Cardiac muscle cell (in vitro differentiated cells and primary cell): ENCODE results near the gene FOXO4. TPM values are rescaled to one million over a fixed set of nuclear protein-coding genes. Genes with fewer than 3 reads are reported as not detected.

ENCODE experiments used
- DNase-seq, 2 donors: peaks; one replicate each; pipeline versions ENCODE4 v3.0.0 to v3.0.0-alpha.2; 2010 to 2017; ENCODE audit warnings: low read depth in 1 of 2, low spot score in 1 of 2
- H3K27ac ChIP-seq: fragments of 200-600 bp; sonication (generic); 2 replicates; pipeline ENCODE4 v1.5.1; 2016
- H3K27me3 ChIP-seq: fragments of 200-600 bp; sonication (generic); 2 replicates; pipeline ENCODE4 v1.6.0; 2016; ENCODE audit warnings: control low read depth
- H3K36me3 ChIP-seq: fragments of 200-600 bp; sonication (generic); 2 replicates; pipeline ENCODE4 v1.5.1; 2016; ENCODE audit warnings: control low read depth
- H3K4me1 ChIP-seq: fragments of 200-600 bp; sonication (generic); 2 replicates; pipeline ENCODE4 v1.8.1; 2017; ENCODE audit warnings: low read depth, mild to moderate bottlenecking, mixed run types
- H3K4me3 ChIP-seq: fragments of 200-600 bp; sonication (generic); 2 replicates; pipeline ENCODE4 v1.5.1; 2016; ENCODE audit warnings: mild to moderate bottlenecking
- H3K9me3 ChIP-seq: fragments of 200-600 bp; sonication (generic); 2 replicates; pipeline ENCODE4 v1.5.1; 2017; ENCODE audit warnings: low read depth, mild to moderate bottlenecking, control low read depth
- polyA plus RNA-seq: library from polyadenylated mRNA; unstranded; fragments of >200 nt; fragmentation: Nextera tagmentation; extraction: Ambion mirVana; gene quantifications from 2 replicates; pipeline ENCODE4 v1.2.1, GENCODE V29; 2016
- total RNA-seq: library from RNA; depleted of rRNA; stranded (reverse); fragments of >200 nt; gene quantifications from 2 replicates; pipeline ENCODE4 v1.2.3, GENCODE V29; 2016
- TF ChIP-seq, protein P1 (sequence below): IDR thresholded peaks from 2 replicates; pipeline ENCODE4 v1.5.1; 2012; ENCODE audit warnings: low read depth, mild to moderate bottlenecking, low read length

The FOXO4 gene
- total and polyA plus RNA-seq, 2 experiments from 2014 or later, result 7.8 to 24.2 TPM

DNA sequence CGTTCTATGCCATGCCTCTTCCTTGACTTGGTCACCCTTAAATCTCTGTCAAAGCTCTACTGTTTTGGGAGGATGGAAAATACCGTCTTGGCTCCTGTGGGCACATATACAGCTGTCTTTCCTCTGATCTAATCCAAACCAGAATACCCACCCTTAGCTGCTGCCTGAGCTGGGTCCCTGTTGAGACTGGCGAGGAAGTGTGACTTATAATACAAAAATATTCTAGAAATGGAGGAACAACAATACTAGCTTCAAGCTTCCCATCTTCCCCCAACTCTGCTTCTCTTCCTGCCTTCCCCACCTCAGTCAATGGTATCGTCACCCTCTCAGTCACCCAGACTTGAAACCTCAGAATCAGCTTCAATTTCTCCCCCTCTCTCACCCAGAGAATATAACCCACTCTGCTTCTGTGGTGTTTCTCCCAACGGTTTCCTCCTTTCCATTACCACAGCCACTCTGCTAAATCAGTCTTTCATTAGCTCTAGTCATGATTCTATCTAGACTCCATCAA is 16.3 kb downstream of the FOXO4 start:
- no peak overlapping the region for H3K27ac ChIP-seq
- no peaks in the 10 kb centered on the region for H3K27me3 ChIP-seq
- no peaks in the 10 kb centered on the region for H3K9me3 ChIP-seq
- no peak overlapping the region for H3K4me3 ChIP-seq
- H3K4me1 ChIP-seq, result peaks cover 14% of the 10 kb centered on the region
- no peaks in the 10 kb centered on the region for H3K36me3 ChIP-seq
- TF ChIP-seq, protein P1, sequence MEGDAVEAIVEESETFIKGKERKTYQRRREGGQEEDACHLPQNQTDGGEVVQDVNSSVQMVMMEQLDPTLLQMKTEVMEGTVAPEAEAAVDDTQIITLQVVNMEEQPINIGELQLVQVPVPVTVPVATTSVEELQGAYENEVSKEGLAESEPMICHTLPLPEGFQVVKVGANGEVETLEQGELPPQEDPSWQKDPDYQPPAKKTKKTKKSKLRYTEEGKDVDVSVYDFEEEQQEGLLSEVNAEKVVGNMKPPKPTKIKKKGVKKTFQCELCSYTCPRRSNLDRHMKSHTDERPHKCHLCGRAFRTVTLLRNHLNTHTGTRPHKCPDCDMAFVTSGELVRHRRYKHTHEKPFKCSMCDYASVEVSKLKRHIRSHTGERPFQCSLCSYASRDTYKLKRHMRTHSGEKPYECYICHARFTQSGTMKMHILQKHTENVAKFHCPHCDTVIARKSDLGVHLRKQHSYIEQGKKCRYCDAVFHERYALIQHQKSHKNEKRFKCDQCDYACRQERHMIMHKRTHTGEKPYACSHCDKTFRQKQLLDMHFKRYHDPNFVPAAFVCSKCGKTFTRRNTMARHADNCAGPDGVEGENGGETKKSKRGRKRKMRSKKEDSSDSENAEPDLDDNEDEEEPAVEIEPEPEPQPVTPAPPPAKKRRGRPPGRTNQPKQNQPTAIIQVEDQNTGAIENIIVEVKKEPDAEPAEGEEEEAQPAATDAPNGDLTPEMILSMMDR, result no peak
- DNase-seq, result no peak

DNA sequence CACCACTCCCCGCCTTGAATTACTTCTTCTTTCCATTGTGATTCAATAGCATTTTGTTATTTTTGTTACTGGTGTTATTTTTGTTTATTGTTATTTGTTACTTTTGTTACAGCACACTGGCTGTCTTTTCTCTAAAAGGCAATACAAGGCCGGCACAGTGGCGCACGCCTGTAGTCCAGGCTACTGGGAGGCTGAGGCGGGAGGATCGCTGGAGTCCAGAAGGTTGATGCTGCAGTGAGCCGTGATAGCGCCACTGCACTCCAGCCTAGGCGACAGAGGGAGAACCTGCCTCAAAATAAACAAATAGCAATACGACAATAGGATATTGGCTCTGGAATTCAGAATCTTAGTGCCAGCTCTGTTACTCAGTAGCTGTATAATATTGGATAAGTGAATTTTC is 21.7 kb downstream of the FOXO4 start:
- no peaks in the 10 kb centered on the region for H3K27me3 ChIP-seq
- H3K4me3 ChIP-seq, result no peak overlapping the region
- no peaks in the 10 kb centered on the region for H3K9me3 ChIP-seq
- H3K27ac ChIP-seq, result no peak overlapping the region
- H3K4me1 ChIP-seq, result no peaks in the 10 kb centered on the region
- no peak for DNase-seq
- H3K36me3 ChIP-seq, result peaks cover 3% of the 10 kb centered on the region
- TF ChIP-seq, protein P1, result no peak

DNA sequence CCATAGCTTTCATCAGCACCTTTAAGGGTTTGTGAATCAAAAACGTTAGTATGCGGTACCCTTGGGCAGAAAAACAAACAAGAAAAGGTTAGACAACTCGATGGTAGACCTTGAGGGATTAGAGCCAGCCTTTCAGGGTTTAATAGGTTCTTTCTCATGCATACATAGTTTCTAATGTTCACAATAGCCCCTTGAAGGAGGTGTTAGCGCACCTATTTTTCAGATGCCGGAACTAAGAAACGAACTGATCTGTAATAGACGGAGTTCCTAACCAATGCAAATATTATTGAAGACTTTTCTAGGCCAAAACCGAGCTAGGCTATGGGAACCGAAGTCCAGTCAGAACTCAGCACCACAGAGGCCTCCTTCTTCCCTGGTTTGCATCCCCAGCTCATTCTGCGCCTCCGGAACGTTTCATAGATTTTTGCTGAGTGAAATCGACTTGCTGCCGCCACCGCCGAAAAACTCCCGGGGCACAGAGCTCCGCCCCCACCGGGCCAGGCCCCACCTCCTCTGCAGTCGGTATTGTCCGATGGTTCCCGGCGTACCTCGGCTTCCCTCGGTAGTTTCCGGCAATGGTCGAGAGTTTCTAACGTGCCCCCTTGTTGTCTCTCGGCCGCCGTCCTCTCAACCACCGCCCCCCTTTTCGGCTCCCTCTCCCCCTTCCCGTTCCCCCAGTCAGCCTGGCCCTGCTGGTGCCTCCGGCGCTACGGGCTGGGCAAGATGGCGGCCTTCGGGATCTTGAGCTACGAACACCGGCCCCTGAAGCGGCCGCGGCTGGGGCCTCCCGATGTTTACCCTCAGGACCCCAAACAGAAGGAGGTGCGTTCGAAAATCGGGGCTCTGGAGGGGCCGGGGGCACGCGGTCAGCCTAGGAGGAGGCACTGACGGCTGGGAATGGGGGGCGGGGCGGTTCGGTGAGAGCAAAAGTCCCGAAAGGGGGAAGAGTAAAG is 22.7 kb downstream of the FOXO4 start, which contains the start of gene MED12:
TSS of gene MED12 (plus strand) at position 565 of the 953 bp plus-strand sequence. CDS start at position 724, 159 bp downstream.
- H3K4me3 ChIP-seq, result peak within 1 kb of the TSS; percentile 52
- peak within 1 kb of the TSS; percentile 90 for H3K27ac ChIP-seq
- H3K27me3 ChIP-seq, result no peaks in the 10 kb centered on the region
- H3K36me3 ChIP-seq, result peaks cover 3% of the 10 kb centered on the region
- H3K9me3 ChIP-seq, result no peaks in the 10 kb centered on the region
- TF ChIP-seq, protein P1, result no peak
- H3K4me1 ChIP-seq, result no peaks in the 10 kb centered on the region
- DNase-seq, result peak; percentile 83 to 86

DNA sequence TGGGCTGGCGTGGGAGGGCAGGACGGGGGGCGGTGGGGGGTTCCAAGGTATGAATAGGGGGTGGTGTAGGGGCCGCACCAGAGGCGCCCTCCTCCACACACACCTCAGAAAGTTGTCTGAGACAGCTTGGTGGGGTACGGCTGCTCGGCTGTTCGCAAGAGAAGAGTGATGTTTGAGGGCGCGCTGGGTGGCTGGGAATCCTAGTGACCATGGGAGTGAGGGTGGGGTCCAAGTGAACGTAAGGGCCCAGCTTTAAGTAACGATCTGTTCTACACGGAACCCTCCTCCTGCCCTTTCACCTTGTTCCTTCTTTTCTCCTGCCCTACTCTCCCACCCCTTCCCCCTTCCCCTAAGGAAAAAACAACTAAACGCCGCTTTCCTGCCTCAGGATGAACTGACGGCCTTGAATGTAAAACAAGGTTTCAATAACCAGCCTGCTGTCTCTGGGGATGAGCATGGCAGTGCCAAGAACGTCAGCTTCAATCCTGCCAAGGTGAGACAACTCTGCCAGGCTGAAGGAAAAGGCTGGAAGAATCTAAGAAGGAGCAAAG is 23.4 kb downstream of the FOXO4 start:
- no peaks in the 10 kb centered on the region for H3K4me1 ChIP-seq
- peak overlapping the region; percentile 52 for H3K4me3 ChIP-seq
- H3K27ac ChIP-seq, result peak overlapping the region; percentile 90
- no peaks in the 10 kb centered on the region for H3K9me3 ChIP-seq
- TF ChIP-seq, protein P1, result no peak
- DNase-seq, result peak in 1 of 2 donors; percentile 9
- H3K36me3 ChIP-seq, result peaks cover 3% of the 10 kb centered on the region
- H3K27me3 ChIP-seq, result no peaks in the 10 kb centered on the region

DNA sequence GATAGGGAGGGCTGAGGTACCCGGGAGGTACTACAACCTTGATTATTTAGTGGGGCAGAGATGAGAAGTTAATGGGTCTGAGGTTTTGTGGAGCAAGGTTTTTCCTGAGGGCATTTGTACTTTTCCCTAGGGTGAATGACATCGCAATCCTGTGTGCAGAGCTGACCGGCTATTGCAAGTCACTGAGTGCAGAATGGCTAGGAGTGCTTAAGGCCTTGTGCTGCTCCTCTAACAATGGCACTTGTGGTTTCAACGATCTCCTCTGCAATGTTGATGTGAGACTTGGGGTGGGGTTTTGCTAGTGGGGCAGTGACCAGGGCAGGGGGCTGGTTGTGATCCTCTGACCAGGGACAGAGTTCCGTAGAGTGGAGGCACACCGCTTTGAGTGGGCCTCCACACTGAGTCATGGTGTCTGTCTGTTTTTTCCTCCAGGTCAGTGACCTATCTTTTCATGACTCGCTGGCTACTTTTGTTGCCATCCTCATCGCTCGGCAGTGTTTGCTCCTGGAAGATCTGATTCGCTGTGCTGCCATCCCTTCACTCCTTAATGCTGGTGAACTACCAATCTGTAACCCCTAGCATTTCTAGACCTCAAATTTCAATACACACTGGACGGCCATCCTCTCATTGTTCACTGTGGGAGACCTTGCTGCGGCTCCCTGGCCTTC is 32.6 kb downstream of the FOXO4 start:
- Histone ChIP-seq H3K4me1 (no peaks in the 10 kb centered on the region), H3K36me3 (peaks cover 6% of the 10 kb centered on the region), H3K27me3 (no peaks in the 10 kb centered on the region), H3K4me3 (no peak overlapping the region), H3K27ac (no peak overlapping the region), H3K9me3 (no peaks in the 10 kb centered on the region)
- TF ChIP-seq, protein P1, result no peak
- DNase-seq, result peak in 1 of 2 donors; percentile 2
